ENCODE measurements around the gene MAD1L1.

DNA sequence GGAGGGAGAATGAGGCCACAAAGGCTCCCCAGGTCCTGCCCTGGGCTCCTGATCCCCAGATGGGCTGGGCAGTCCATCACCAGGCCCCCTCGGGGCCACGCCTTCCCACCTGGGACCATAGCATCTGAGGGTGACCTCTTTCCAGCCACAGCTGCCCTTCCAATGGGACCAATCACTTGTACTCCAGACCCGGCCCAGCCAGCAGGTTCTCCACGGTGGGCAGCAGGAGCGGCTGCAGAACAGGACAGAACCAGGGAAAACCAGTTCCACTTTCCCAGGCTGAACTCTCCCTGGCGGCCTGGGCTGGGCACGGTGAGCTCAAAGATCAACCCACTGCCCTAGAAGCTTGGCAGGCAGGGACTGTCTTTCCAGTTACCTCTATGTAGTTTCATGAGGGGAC lies 257.6 kb downstream of the MAD1L1 start:
- TF ChIP-seq CTCF (IDR thresholded peaks at IDR 0.05) (no peak), POLR2AphosphoS5 (IDR thresholded peaks at IDR 0.05) (no peak)
